IPS DF 4.7 (cell line): ENCODE data around the gene FOXL2.

Experiments used
- DNase-seq: peaks from one replicate; pipeline ENCODE4 v3.0.0-alpha.2; 2013; ENCODE audit warnings: low spot score; ENCODE audit errors: extremely low read depth

FOXL2 gene

DNA sequence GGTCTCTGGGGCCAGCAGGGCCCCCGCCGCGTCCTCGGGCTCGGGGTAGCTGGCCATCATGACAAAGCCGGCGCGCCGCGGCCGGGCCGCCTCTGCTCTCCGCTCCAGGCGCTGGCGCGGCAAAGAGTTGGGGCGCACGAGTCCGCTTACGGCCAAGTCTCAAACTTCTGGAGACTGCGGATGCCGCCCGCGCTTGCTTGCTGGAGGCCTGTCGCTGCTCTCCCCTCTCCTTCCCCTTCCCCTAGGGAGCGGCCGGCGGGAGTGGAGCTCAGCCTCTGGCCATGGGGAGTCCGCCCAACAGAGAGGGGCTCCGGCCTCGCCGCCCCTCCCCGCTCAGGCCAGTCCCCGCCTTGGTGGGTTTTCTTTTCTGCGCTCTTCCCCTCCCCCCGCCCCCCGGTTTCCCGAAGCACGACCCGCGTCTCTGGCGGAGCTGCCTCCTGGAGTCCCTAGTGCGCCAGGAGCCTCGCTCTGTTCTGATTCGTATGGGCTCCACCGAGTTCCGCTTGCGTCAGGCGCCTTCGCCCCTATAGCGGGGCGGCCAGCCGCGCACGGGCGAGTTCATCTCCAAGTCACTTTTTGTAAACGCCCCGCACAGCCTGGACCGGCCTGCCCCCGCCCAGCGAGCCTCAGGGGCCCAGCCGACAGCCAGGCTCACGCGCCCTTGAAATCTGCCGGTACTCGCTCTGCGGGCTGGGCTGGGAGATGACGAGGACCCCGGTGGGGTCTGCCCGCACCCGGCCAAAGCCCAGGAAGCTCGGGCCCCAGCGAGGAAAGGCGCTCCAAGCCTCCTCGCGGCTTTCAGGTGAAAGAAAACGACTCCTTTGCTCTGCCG lies at the start of gene FOXL2, which contains the start of gene FOXL2NB:
FOXL2 (minus strand) TSS at position 475 of the 832 bp plus-strand sequence; CDS start at position 60, 415 bp downstream.
FOXL2NB (plus strand) TSS at position 555 of the 832 bp plus-strand sequence; CDS start at position 703, 148 bp downstream.
- no peak for DNase-seq

DNA sequence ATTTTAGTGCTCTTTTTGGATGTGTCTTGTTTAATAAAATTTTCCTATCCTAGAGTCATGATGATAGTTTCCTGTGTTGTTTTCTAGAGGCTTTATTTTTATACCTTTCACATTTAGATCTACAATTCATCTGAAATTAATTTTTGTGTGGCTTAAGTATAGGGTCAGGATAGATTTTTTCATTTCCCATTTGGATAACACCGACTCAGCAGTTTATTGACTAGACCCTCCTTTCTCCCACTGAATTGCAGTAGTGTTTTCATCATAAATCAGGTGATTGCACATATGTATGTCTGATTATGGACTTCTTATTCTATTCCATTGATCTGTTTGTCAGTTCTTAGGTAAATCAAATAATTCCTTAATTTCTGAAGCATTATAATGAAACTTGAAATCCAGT lies 48.8 kb upstream of the FOXL2 start:
- DNase-seq = no peak

DNA sequence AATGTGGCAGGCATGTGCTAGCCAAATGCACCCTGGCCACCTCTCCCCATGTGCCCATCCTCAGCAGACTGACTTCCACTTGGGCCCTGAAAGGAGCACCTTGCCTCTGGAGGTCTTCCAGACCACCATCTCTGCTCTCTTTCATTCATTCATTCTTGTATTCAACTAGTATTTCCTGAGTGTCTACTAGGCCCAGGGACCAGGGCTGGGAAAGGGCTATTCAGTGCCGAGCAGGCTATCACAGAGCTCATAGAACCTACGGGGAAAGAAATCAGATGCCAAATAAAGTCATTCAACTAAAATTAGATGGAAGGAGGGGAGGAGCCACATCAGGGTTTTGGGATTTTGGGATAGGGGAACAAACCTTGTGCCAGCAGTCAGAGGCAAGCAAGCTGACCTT lies 40.2 kb upstream of the FOXL2 start:
- no peak for DNase-seq

DNA sequence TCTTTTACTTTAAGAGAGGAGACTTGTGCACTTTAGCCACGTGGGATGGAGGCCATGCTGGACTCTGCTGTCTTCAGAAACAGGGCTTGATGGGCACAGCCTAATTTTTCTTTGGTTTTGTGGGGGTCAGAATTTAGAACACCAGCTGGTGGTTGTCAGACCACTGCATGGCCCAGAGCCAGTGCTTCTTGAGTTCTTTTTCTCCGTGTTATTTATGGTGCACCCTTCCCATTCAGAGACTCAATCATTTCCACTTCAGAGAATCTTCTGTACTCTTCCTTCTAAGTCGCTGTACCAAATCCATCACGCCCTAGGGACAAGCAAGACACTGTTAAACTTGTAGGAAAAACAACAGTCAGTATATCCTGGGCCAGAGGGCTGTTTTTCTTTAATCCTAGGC lies 39.0 kb upstream of the FOXL2 start:
- DNase-seq = no peak

DNA sequence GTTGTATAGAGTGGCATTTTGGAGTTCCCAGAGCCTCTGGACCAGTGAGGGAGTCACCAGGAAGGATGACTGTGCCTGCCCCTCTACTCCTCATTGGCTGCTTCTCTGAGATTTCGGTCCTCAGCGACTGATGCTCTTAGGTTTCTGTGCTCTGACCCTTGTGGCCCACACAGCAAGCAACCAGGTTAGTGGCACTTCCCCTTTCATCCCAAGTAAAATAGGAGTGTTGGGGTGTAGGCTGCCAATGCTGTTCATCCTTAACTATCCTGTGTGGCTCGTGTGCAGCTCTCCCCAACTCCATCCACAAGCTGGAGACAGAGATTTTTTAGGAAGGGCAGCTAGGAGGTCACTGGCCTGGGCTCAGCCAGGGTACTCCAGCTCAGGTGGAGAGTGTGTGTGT lies 37.9 kb upstream of the FOXL2 start:
- DNase-seq = no peak

DNA sequence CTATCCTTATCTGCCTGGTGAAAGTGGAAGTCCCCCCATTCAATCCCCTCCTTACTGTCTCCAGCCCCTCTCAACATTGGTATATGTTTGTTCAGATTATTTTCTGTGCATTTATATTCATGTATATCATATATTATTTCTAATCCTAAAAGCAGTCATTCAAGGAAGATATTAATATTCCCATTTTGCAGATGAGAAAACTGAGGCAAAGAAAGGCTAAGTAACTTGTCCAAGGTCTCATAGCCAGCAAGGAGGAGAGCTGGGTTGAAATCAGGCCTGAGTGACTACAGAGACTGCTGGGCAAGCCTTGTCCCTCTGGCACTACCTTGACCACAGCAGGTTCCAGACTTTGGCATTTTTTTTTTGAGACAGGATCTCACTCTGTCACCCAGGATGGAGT lies 29.1 kb upstream of the FOXL2 start:
- DNase-seq = no peak

DNA sequence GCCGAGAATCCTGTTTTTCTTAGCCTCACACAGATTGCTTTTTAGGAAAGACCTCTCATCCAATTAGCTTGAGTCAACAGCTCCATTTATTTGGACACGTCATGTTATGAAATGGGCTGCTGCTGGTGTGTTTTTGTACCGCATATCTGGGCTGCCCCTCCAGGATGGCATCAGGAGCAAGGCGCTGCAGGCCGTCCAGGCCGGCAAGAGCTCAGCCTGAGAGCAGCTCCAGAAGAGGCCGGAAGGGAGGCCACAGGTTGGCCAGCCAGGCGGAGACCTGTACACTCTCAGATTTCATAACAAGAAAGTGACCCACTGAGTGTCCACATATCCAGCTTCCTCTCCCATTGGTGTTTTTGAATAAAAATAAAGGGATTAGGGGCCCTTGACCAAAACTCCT lies 28.4 kb upstream of the FOXL2 start:
- DNase-seq = no peak

DNA sequence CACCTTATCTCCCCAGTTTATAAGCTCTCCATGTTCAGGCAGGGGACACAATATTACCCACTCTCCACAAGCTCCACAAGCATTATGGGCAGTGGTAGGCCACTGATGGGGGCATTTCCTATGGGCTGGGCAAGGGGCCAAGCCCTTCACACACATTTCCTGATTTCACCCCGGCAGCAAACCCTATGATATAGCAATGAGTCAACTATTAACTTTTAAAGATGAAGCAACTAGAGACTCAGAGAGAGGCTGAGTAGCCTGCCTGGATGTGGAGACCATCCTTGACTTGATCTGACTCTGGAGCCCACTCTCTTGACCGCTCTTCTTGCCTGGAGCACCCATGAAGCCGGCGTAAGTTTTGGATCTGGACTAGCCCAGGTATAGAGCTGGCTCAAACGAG lies 27.5 kb upstream of the FOXL2 start:
- no peak for DNase-seq

DNA sequence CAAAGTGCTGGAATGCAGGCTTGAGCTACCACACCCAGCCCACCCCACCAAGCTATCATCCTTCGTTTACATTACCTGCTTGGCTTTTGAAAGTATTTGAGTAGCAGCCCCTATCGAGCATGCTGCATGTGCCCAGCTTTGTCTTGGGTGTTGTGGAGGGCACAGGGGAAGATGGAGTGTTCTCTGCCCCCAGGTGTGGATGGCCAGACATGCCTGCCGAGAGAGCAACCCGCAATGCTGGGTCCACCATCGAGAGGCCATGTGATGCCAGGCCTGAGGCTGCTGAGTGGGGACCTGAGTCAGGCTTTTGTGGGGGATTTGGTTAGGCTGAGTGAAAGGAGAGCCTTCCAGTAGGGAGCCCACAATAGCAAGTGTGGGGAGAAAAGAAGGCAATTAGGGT lies 26.0 kb upstream of the FOXL2 start:
- no peak for DNase-seq

DNA sequence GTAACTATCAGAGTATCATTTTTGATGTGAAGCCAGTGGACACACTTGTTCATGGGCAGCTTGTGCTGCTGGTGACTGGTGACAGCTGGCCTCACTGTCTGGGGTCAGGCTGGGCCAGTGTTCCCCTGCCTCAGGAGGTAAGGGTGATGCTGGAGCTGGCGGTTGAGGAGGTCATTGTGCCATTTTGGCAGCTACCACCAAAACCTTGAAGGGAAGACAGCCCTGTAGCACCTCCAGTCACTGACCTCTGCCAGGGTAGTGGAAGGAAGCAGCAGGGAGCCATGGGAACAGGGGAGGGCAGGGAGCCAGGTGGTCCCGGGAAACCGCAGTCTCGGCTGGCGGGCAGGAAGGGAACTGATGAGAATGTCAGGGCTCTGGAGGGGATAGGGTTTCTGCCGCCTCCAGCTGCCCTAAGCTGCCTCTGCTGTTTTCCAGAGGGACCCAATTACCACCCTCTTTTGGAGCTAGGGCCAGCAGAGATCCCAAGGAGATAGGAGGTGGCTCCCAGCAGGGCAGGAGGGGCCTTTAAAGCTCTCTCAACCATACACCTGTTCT lies 24.9 kb upstream of the FOXL2 start:
- no peak for DNase-seq

DNA sequence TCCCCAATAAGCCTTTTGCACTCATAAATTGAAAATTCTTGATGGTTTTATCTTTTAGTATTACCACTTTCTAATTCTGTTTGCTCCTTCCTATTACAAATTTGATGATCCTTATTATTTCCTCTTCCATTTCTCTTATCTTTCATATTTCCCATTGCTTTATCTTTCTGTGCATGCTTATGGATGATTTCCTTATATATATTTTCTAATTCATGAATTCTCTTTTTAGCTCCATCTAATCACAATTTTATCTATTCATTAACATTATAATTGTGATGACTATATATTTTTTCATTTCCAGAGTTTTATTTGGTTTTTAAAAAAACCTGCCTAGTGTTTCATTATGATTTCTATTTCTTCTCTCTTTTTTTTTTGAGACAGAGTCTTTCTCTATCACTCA lies 18.0 kb upstream of the FOXL2 start:
- DNase-seq = no peak

DNA sequence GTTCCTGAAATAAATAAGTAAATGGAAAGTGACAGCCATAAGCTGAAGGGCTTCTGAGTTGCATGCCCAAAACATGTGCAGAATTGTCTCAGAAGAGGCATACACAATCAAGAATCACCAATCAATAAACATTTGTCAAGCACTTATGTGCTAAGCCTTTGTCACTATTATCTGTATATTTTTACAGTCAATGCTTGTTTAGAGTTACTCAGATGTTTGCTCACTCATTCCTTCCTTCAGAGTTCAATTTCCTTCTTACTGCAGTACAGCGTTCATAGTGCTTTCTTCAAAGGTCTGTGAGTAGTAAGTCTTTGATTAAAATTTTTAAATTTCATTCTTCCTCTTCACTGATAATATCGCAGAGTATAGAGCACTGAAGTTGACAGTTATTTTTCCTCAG lies 17.3 kb upstream of the FOXL2 start:
- no peak for DNase-seq

DNA sequence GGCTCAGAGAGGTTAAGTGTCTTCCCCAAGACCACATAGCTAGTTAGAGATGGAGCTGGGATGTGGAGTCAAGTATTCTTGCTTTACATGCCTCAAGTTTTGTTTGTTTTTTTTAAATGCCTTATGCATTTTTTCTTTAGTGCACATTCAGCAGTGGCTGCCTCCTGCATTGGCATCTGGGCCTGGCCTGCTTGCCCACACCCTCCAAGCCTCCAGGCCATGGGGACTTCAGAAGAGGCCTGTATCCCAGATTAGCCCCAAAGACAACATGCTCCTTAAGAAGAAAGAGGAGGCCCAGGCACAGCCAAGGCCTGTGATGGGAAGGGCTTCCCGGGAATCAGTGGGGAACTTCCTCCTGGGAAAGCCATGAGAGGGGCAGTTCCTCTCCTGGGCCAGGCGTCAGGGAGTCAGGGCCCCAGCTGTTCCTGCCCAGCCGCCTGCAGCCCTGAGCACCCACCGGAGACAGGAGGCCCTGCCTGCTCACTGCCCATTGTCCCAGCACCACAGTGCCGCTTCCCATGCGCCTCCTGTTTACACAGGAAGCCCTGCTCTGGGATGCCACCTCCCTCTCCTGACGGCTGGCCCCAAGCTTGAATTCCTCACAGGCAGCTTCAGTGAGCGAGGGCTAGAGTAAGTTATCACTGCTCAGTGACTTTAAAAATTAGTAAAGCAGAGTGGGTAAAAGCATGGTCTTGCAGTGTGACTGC lies 16.1 kb upstream of the FOXL2 start:
- DNase-seq = no peak

DNA sequence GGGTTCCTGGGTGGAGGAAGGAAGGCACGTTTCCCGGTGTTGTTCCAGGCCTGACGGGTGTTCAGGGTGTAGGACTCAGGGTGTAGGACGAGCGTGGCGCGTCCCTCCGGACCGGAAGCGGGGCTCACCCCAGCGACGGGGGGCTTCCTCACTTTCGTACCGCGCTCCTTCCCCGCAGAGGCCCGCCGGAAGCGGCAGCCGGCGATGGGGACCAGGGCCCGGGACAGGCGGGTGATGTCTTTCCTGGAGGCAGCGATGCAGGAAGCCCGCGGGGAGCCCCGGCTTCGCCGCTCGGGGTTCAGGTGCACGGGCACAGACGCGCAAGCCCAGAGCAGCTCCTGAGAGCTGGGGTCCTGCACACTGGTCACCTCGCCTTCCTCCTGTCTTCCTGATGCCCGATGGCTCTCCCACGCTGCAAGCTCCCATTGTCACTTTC lies 13.5 kb upstream of the FOXL2 start:
- DNase-seq = no peak

DNA sequence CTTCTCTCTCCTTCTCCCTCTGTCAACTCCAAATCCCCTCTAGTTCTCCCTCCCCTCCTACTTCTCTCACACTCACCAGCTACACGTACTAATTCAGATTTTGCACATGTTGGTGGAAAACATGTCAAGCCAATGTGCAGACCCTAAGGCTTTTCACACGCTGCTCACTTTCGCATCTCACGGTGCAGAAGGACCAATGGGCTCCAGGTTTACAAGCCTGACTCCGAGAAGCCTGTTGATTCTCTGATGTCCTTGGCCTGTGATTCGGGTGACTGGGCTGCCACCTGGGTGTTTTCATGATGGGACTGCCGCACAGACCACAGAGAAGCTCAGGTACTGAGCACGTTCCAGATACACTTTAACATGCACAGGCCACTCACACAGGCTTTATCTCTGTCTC lies 3.8 kb upstream of the FOXL2 start:
- DNase-seq = no peak

DNA sequence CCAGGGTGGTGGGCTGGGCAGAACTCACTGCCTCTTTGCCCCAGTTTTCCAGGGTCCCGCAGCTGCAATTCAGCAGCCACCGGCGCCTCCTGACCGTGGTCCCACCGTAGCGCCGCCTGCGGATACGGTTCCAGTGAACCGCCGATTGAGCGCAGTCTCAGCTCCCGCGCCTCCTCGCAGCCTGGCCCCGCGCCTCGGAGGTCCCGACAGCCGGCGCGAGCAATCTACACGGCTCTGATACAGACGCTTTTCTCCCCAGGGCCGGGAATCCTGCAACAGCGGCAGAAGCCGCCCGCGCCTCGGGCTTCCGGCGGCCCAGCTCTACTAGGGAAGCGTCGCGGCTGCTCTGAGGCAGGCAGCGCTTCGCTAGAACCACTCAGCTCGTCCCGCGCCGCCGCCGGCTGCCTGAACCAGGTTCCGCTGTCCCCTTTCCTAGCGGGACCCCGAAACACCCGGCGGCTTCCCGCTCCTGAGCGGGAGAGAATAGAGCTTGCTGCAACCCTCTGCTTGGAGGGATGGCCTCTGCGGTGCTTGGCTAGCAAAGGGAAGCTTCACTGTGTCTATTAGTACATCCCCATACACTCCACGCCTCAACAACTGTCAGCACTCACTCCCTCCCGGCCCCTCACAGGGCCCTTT lies 3.2 kb upstream of the FOXL2 start:
- no peak for DNase-seq

DNA sequence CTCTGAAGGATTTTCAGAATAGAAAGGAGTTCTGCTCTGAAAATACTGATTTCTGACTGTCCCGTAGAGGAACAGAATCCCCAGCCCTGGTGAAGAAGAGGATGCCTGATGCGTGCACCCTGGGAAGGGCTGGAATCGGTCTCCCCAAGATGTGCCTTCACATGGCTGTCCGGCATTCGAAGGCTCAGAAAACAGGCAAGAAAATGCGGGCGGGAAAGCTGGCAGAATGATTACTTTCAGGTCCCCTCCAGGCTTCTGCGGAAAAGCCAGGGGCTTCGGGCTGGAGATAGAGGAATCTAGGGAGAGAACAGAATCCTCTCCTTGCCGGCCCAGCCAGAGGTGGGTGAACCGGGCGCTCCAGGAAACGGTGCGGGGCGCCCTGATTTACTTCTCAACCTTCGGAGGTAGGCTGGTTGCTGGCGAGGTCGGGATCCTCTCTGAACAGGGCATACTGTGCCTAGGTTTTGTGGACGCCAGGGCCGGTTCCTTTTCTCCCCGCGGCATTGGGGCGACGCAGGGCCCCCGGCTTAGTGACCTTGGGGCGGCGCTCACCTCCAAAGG lies 2.6 kb upstream of the FOXL2 start:
- no peak for DNase-seq

DNA sequence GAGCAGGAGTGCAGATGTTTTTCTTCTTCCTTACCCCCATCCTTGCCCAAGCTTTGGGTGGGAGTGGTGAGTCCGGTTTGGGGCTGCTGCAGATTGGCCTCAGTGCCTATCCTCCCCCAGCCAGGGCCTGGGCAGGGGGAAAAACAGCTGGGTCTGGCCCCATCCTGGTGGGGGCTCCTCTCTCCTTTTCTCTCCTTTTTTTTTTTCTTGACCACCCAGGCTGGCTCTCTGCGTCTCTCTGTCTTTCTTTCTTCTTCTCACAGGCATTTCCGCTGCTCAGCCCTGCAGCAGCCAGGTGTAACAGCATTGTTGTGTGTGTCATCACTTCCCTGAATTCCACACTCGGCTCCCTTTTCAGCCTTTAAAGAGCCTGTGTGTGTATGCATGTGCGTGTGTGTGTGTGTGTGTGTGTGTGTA lies 2.1 kb upstream of the FOXL2 start:
- DNase-seq = no peak

DNA sequence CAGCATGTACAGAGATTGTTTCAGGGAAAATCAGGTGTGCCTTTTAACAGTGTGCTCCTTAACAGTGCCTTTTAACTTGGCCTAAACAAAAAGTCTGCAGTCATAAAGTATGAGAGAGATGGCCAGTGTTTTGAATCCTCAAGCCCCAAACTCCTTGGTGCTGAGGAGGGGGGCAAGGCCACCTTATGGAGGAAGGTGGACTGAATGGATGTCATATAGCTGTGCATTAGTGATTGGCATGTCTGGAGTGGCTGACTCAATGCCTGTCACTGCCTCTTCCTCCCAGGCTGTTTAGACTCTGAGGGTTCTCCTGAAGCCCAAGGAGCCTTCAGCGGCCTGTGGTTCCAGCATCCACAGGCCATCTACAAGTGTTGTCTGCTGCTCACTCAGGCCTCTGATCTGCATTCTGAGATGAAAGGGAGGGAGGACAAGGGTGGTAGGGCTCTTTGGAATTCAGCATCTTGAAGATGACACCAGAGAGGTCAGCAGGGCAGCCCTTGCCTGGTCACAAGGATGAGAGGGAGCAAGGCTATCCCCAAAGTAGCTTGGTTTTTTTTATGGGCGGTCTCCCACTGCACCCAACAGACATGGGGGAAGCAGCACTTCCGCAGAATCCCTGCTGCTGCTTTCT lies 1.5 kb upstream of the FOXL2 start:
- no peak for DNase-seq

DNA sequence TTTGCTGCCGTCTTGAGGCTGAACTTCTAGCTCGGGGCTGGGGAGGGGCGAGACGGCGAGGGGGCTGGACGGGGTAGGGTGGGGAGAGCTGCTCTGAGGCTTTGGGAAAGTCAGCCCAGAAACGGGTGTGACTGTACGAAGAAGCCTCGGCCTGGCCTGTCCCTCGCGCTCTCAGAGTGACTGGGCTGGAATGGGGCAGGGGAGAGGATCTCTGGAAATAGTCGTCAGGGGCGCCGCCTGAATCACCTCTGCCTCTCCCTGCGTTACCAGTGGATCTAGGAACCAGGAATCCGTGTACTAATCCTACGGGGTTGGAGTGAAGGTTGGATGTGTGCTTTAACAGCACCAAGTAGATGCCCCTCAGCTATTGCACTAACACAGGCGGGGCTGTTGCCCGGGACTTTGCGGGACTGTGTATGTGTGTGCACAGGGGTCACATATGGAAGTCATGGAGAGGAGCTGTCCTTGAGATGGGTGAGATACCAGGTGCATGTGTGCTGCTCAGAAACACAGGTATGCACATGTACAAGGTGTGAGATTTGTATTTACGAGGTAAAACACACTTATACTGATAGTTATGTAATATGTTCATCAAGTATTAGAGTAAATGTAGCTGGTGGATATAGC lies 671 bp upstream of the FOXL2 start:
- no peak for DNase-seq
